Right lobe of liver (tissue), 4 donors: Measurements from ENCODE around the gene LACC1.

ENCODE experiments used
- POLR2A ChIP-seq: fragments of 450-650 bp; IDR thresholded peaks from one replicate; pipeline ENCODE4 v1.6.1; 2017; ENCODE audit warnings: antibody characterized with exemption, mild to moderate bottlenecking
- TF ChIP-seq, protein P1 (sequence below), 4 donors: fragments of 200-600 bp in 3 of 4; fragments of 450-650 bp in 1 of 4; IDR thresholded peaks; one replicate each; pipeline versions ENCODE4 v1.5.1 to v1.8.0; 2016 to 2022; ENCODE audit warnings: antibody characterized with exemption in 4 of 4, mild to moderate bottlenecking in 2 of 4
- donor health status: DM: no; HTN: no; CAD: no.
- donor health status: DM: no; HTN: no; CAD: no.
- donor health status: DM: no; HTN: yes; CAD: no.

DNA sequence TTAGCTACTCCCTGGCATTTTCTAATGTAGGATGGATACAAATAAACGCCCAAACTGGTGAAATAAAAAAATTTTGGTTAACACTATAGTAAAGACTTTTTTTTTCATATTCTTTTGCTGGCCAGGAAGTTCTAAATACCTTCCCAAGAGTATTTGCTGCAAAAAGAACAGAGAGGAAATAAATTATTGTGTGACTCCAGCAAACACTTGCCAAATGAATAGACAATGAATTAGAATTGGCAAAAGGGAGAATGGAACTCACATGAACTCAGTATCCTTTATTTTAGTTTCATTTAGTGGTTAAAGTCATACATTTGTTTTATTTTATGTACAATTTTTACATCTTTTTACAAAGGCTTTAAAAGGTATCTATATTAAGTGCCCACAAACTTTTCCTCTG is 58.1 kb downstream of the LACC1 start:
- TF ChIP-seq, protein P1, sequence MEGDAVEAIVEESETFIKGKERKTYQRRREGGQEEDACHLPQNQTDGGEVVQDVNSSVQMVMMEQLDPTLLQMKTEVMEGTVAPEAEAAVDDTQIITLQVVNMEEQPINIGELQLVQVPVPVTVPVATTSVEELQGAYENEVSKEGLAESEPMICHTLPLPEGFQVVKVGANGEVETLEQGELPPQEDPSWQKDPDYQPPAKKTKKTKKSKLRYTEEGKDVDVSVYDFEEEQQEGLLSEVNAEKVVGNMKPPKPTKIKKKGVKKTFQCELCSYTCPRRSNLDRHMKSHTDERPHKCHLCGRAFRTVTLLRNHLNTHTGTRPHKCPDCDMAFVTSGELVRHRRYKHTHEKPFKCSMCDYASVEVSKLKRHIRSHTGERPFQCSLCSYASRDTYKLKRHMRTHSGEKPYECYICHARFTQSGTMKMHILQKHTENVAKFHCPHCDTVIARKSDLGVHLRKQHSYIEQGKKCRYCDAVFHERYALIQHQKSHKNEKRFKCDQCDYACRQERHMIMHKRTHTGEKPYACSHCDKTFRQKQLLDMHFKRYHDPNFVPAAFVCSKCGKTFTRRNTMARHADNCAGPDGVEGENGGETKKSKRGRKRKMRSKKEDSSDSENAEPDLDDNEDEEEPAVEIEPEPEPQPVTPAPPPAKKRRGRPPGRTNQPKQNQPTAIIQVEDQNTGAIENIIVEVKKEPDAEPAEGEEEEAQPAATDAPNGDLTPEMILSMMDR (IDR thresholded peaks at IDR 0.05): no peak
- no peak for TF ChIP-seq POLR2A
